Neutrophil (primary cell): ENCODE data around the gene OR2D2.
"Not testable (repeated sequence)": the region's sequence is repeated elsewhere in the genome, so short reads cannot be mapped to it uniquely, and the experiment has no call there.

Source experiments
- H3K27ac ChIP-seq: fragments of 200-600 bp; sonication (generic); 2 replicates; pipeline ENCODE4 v1.5.1; 2016; ENCODE audit warnings: mild to moderate bottlenecking, moderate library complexity
- H3K27me3 ChIP-seq: fragments of 200-600 bp; sonication (generic); 2 replicates; pipeline ENCODE4 v1.6.0; 2016; ENCODE audit warnings: mild to moderate bottlenecking
- H3K36me3 ChIP-seq: fragments of 200-600 bp; sonication (generic); 2 replicates; pipeline ENCODE4 v1.5.1; 2017
- H3K4me1 ChIP-seq, 2 experiments: fragments of 200-600 bp in 1 of 2; sonication (generic) in 1 of 2; 1 replicate in 1 of 2; 2 replicates in 1 of 2; pipeline versions ENCODE4 v1.5.1 to v1.6.1; 2013 to 2016; ENCODE audit warnings: low read depth in 1 of 2, low read length in 1 of 2, mild to moderate bottlenecking in 1 of 2, moderate library complexity in 1 of 2; ENCODE audit not compliant: control insufficient read depth in 1 of 2, insufficient read depth in 1 of 2
- H3K4me3 ChIP-seq, 2 experiments: fragments of 200-600 bp in 1 of 2; sonication (generic) in 1 of 2; 1 replicate in 1 of 2; 2 replicates in 1 of 2; pipeline ENCODE4 v1.5.1; 2013 to 2016; ENCODE audit warnings: low read depth in 1 of 2, low read length in 1 of 2, mild to moderate bottlenecking in 1 of 2, moderate library complexity in 1 of 2
- H3K9me3 ChIP-seq: fragments of 200-600 bp; sonication (generic); 2 replicates; pipeline ENCODE4 v1.5.1; 2016
- TF ChIP-seq, protein P1 (sequence below): fragments of 200-600 bp; sonication (generic); IDR thresholded peaks from 2 replicates; pipeline ENCODE4 v1.5.1; 2016; ENCODE audit warnings: antibody characterized with exemption

OR2D2 gene

DNA sequence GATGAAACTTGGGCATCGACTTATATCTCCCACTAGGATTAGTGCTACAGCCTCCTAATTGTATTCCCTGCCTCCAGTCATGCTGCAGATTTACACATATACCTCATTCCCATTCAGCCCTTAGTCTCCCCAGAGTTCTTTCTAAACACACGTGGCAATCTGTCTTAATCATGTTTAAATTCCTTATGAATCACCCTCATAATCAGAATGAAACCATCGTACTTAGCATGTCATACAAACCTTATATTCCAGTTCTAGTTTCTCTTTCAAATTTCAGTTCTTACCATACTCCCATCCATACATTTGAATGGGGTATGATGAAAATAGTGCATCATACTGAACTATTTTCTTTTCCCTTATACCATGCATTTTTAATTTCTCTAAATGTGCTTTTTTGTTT is 35.4 kb downstream of the OR2D2 start:
- no peaks in the 10 kb centered on the region for H3K9me3 ChIP-seq
- no peaks in the 10 kb centered on the region for H3K27me3 ChIP-seq
- TF ChIP-seq, protein P1, sequence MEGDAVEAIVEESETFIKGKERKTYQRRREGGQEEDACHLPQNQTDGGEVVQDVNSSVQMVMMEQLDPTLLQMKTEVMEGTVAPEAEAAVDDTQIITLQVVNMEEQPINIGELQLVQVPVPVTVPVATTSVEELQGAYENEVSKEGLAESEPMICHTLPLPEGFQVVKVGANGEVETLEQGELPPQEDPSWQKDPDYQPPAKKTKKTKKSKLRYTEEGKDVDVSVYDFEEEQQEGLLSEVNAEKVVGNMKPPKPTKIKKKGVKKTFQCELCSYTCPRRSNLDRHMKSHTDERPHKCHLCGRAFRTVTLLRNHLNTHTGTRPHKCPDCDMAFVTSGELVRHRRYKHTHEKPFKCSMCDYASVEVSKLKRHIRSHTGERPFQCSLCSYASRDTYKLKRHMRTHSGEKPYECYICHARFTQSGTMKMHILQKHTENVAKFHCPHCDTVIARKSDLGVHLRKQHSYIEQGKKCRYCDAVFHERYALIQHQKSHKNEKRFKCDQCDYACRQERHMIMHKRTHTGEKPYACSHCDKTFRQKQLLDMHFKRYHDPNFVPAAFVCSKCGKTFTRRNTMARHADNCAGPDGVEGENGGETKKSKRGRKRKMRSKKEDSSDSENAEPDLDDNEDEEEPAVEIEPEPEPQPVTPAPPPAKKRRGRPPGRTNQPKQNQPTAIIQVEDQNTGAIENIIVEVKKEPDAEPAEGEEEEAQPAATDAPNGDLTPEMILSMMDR = no peak
- H3K4me3 ChIP-seq = no peak overlapping the region
- H3K36me3 ChIP-seq = no peaks in the 10 kb centered on the region
- H3K4me1 ChIP-seq = no peaks in the 10 kb centered on the region
- no peak overlapping the region for H3K27ac ChIP-seq

DNA sequence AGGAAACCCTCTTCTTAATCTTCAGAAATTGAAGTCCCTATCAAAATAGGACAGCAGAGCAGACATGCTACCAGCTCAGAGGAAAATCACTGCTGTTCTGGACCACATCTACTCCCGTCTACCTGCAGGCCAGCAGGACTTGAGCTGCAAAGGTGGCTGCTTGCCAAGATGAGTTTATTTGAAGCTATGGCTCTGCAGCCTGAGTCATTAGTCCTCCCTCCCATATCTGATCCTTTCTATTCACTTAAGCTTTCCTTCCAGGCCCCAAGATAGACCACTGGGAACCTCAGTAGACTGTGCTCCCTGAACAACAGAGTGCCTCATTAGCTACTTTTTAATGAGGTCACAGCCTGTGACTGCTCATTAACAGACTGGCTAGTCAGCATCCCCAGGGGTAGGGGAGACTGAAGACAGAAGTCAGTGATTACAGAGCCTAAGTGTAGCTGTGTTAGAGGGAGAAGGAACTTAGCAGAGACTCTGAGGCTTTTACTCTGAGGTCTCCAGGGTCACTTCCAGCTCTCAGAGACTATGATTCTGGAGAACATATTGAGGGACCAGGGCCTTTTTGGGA is 36.2 kb downstream of the OR2D2 start:
- no peaks in the 10 kb centered on the region for H3K9me3 ChIP-seq
- no peak overlapping the region for H3K27ac ChIP-seq
- H3K4me1 ChIP-seq = no peaks in the 10 kb centered on the region
- TF ChIP-seq, protein P1 = no peak
- no peaks in the 10 kb centered on the region for H3K36me3 ChIP-seq
- H3K27me3 ChIP-seq = no peaks in the 10 kb centered on the region
- no peak overlapping the region for H3K4me3 ChIP-seq

DNA sequence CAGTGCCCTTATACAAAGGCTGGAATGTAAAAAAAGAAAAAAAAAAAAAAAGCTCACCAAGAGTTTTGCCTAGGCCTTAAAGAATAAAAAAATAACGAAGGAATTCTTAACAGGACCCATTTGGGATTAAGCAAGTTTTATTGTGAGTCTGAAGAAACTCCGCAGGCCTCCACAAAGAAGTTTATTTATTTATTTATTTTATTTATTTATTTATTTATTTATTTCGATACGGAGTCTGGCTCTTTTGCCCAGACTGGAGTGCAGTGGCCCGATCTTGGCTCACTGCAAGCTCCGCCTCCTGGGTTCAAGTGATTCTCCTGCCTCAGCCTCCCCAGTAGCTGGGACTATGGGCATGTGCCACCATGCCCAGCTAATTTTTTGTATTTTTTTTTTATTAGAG is 37.5 kb downstream of the OR2D2 start:
- H3K4me3 ChIP-seq, H3K27me3 ChIP-seq, H3K4me1 ChIP-seq, H3K9me3 ChIP-seq, H3K36me3 ChIP-seq, H3K27ac ChIP-seq: not testable (repeated sequence)

DNA sequence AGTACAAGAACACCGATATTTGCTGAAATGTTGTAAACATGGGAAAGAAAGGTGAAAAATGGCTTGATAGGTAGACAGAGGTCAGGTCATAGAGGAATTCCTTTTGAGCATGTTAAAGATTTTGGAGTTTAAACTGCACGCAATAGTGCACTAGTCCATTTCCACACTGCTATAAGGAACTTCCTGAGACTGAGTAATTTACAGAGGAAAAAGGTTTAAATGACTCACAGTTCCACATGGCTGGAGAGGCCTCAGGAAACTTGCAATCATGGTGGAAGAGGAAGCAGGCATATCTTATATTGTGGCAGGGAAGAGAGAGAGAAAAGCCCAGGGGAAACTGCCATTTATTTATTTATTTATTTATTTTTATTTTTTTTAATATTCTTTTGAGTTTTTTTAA is 41.8 kb downstream of the OR2D2 start:
- Histone ChIP-seq H3K27me3 (no peaks in the 10 kb centered on the region), H3K4me3 (no peak overlapping the region), H3K9me3 (no peaks in the 10 kb centered on the region), H3K27ac (no peak overlapping the region), H3K36me3 (no peaks in the 10 kb centered on the region), H3K4me1 (no peaks in the 10 kb centered on the region)
- TF ChIP-seq, protein P1 = no peak

DNA sequence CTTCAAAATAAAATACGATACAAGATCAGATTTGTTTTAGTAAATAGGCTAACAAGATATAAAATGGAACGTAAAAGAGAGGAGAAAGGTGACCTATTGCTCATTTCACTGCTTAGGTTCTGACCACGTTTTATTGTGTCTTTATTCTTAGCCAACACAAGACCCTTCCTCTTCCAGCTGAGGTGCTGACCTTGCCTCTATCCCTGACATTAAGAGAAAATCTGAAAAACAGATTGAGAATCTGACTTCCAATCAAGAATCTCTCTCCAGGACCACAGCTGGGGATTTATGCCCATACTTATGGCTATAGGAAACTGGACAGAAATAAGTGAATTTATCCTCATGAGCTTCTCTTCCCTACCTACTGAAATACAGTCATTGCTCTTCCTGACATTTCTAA is 46.9 kb downstream of the OR2D2 start, which contains the start of gene OR10A5:
OR10A5 (plus strand) TSS at position 301 of the 400 bp plus-strand sequence; CDS start at position 301, 0 bp downstream.
- no peaks in the 10 kb centered on the region for H3K27me3 ChIP-seq
- no peaks in the 10 kb centered on the region for H3K4me1 ChIP-seq
- no peak within 1 kb of the TSS for H3K27ac ChIP-seq
- H3K36me3 ChIP-seq = no peaks in the 10 kb centered on the region
- TF ChIP-seq, protein P1 = no peak
- H3K4me3 ChIP-seq = no peak within 1 kb of the TSS
- H3K9me3 ChIP-seq = no peaks in the 10 kb centered on the region

DNA sequence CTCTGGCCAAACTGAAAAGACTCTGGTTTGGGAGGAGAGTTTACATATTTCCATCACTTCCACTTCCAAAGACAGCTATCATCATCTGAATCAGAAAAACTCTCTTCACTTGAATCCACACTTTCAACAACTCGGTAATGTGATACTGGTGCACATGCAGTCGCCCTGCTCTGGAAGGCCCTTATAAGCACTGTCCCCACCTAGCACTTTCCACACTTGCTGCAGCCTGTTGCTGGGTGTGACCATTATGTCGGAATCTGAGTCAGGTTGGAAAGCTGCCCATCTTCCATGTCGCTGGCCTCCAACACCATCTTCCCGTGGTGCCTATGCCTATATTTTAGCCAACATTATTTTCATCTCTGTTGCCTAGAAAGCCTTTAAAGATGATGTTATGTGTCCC is 47.9 kb downstream of the OR2D2 start:
- H3K27ac ChIP-seq = no peak overlapping the region

More for the DNA sequence above, 47.9 kb downstream of the OR2D2 start:
- TF ChIP-seq, protein P1 = no peak
- H3K9me3 ChIP-seq = no peaks in the 10 kb centered on the region
- no peaks in the 10 kb centered on the region for H3K4me1 ChIP-seq
- H3K27me3 ChIP-seq = no peaks in the 10 kb centered on the region
- no peak overlapping the region for H3K4me3 ChIP-seq
- H3K36me3 ChIP-seq = no peaks in the 10 kb centered on the region
